C4-2B (cell line): ENCODE results near the gene EN2.

Source experiments
- H3K27ac ChIP-seq: fragments of 450-650 bp; 2 replicates; pipeline ENCODE4 v1.5.1; 2017
- CTCF ChIP-seq: fragments of 450-650 bp; conservative IDR thresholded peaks from 2 replicates; pipeline ENCODE4 v1.5.1; 2017; ENCODE audit warnings: mild to moderate bottlenecking
- ZFX ChIP-seq: fragments of 450-650 bp; IDR thresholded peaks from 2 replicates; pipeline ENCODE4 v1.6.1; 2017

The EN2 gene

GRCh38 chr7:155422599-155423336, 35.2 kb upstream of the EN2 start:
- TF ChIP-seq CTCF = no peak
- TF ChIP-seq ZFX = no peak

GRCh38 chr7:155423337-155424285, 34.3 kb upstream of the EN2 start:
- no peak overlapping the region for H3K27ac ChIP-seq
- TF ChIP-seq CTCF (no peak), ZFX (no peak)

More at GRCh38 chr7:155422599-155423336, 35.2 kb upstream of the EN2 start:
- H3K27ac ChIP-seq = no peak overlapping the region

GRCh38 chr7:155424301-155425010, 33.5 kb upstream of the EN2 start:
- no peak for TF ChIP-seq CTCF
- no peak for TF ChIP-seq ZFX
- H3K27ac ChIP-seq = no peak overlapping the region

- H3K27ac ChIP-seq = no peak overlapping the region
- TF ChIP-seq ZFX (no peak), CTCF (no peak)
These were observed 33.0 kb upstream of the EN2 start for GRCh38 chr7:155425011-155425340.

- no peak overlapping the region for H3K27ac ChIP-seq
- TF ChIP-seq CTCF = no peak
These were observed 32.0 kb upstream of the EN2 start for GRCh38 chr7:155425887-155426286.

- H3K27ac ChIP-seq = no peak overlapping the region
- TF ChIP-seq ZFX (no peak), CTCF (no peak)
These were observed 31.2 kb upstream of the EN2 start for GRCh38 chr7:155426543-155427410.
